Gastroesophageal sphincter (tissue), 4 donors: ENCODE results near the gene VPS13D. TPM values are rescaled to one million over a fixed set of nuclear protein-coding genes. Genes with fewer than 3 reads are reported as not detected.

ENCODE experiments used
- ATAC-seq: fragments of 150-250 bp; one replicate; pipeline ENCODE4 v1.9.1; 2016; ENCODE audit warnings: mild to moderate bottlenecking, moderate library complexity
- H3K27ac ChIP-seq, 4 donors: fragments of 200-600 bp; sonication (generic) in 3 of 4; 1 replicate in 3 of 4; 2 replicates in 1 of 4; pipeline ENCODE4 v1.5.1; 2016 to 2019
- H3K27me3 ChIP-seq: fragments of 200-600 bp; sonication (generic); one replicate; pipeline ENCODE4 v1.5.1; 2019
- H3K36me3 ChIP-seq, 2 donors: fragments of 200-600 bp; sonication (generic); one replicate each; pipeline ENCODE4 v1.5.1; 2019; ENCODE audit warnings: control low read depth in 1 of 2
- H3K4me1 ChIP-seq, 3 donors: fragments of 200-600 bp; sonication (generic); 1 replicate in 2 of 3; 2 replicates in 1 of 3; pipeline ENCODE4 v1.5.1; 2016 to 2019; ENCODE audit warnings: control low read depth in 2 of 3
- H3K4me3 ChIP-seq, 2 donors: fragments of 200-600 bp; sonication (generic); one replicate each; pipeline ENCODE4 v1.5.1; 2019; ENCODE audit warnings: mild to moderate bottlenecking in 1 of 2, moderate library complexity in 1 of 2
- H3K9me3 ChIP-seq, 3 donors: fragments of 200-600 bp; sonication (generic); one replicate each; pipeline ENCODE4 v1.5.1; 2017 to 2019; ENCODE audit warnings: control low read depth in 2 of 3
- CTCF ChIP-seq, 4 experiments: fragments of 200-600 bp in 2 of 4; fragments of 450-650 bp in 2 of 4; sonication (generic) in 1 of 4; IDR thresholded peaks; one replicate each; pipeline ENCODE4 v1.5.1; 2017 to 2019; ENCODE audit warnings: antibody characterized with exemption in 4 of 4, mild to moderate bottlenecking in 2 of 4, moderate library complexity in 2 of 4
- EP300 ChIP-seq: sonication (generic); formaldehyde crosslinking; IDR thresholded peaks from one replicate; pipeline ENCODE4 v1.6.1; 2017; ENCODE audit warnings: antibody characterized with exemption, mild to moderate bottlenecking
- POLR2A ChIP-seq, 2 donors: fragments of 450-650 bp; IDR thresholded peaks; one replicate each; pipeline ENCODE4 v1.6.1; 2017; ENCODE audit warnings: antibody characterized with exemption in 2 of 2, mild to moderate bottlenecking in 2 of 2, moderate library complexity in 1 of 2
- POLR2AphosphoS5 ChIP-seq: sonication (generic); formaldehyde crosslinking; IDR thresholded peaks from one replicate; pipeline ENCODE4 v1.6.1; 2017; ENCODE audit warnings: antibody characterized with exemption
- WGBS, 2 donors: methylation state at CpG; one replicate each; pipeline ENCODE4 v1.1.5; 2018; ENCODE audit warnings: low coverage in 1 of 2; 5-methylcytosine and 5-hydroxymethylcytosine counted together
- total RNA-seq, 4 donors: library from RNA; depleted of rRNA; stranded (reverse); fragments of >200 nt; gene quantifications; one replicate each; pipeline ENCODE4 v1.1.0, GENCODE V29; 2016

Gene VPS13D
- total RNA-seq, 4 donors from 2014 or later, result 62.3 to 95.5 (median 81.5) TPM

GRCh38 chr1:12359359-12360133, 129.7 kb downstream of the VPS13D start:
- peaks cover 0 to 63% of the 10 kb centered on the region in 2 donors for H3K36me3 ChIP-seq
- no peaks in the 10 kb centered on the region for H3K27me3 ChIP-seq
- peak overlapping the region in 2 of 4 donors; percentile 9 to 46 for H3K27ac ChIP-seq
- H3K4me3 ChIP-seq, result no peak overlapping the region
- 55 to 63% methylated on average over 3 of the region's 3 CpGs for WGBS, 2 donors
- no peak for TF ChIP-seq CTCF (IDR thresholded peaks at IDR 0.05)
- TF ChIP-seq POLR2A (IDR thresholded peaks at IDR 0.05), result no peak
- TF ChIP-seq POLR2AphosphoS5, result no peak
- no peak for TF ChIP-seq EP300
- no peak for ATAC-seq
- H3K9me3 ChIP-seq, result no peaks in the 10 kb centered on the region
- H3K4me1 ChIP-seq, result peaks cover 5 to 43% (median 7%) of the 10 kb centered on the region in 3 donors

GRCh38 chr1:12368646-12369045, 138.8 kb downstream of the VPS13D start:
- peaks cover 0 to 32% (median 2%) of the 10 kb centered on the region in 3 donors for H3K4me1 ChIP-seq
- H3K36me3 ChIP-seq, result peaks cover 0 to 41% of the 10 kb centered on the region in 2 donors
- no peak for TF ChIP-seq POLR2AphosphoS5
- no peak for TF ChIP-seq EP300
- no peak for TF ChIP-seq CTCF (IDR thresholded peaks at IDR 0.05)
- TF ChIP-seq POLR2A (IDR thresholded peaks at IDR 0.05), result no peak
- H3K27me3 ChIP-seq, result no peaks in the 10 kb centered on the region
- ATAC-seq, result no peak
- H3K27ac ChIP-seq, result peak overlapping the region in 1 of 4 donors; percentile 59
- H3K4me3 ChIP-seq, result no peak overlapping the region
- 14 to 58% methylated on average over 2 of the region's 2 CpGs for WGBS, 2 donors
- H3K9me3 ChIP-seq, result no peaks in the 10 kb centered on the region

- Histone ChIP-seq H3K36me3 (peaks cover 0 to 46% of the 10 kb centered on the region in 2 donors), H3K4me1 (peaks cover 0 to 30% (median 2%) of the 10 kb centered on the region in 3 donors), H3K4me3 (no peak overlapping the region), H3K9me3 (no peaks in the 10 kb centered on the region), H3K27ac (peak overlapping the region in 2 of 4 donors; percentile 56 to 59), H3K27me3 (no peaks in the 10 kb centered on the region)
- 61 to 90% methylated on average over 5 of the region's 6 CpGs for WGBS, 2 donors
- no peak for ATAC-seq
- TF ChIP-seq POLR2A (IDR thresholded peaks at IDR 0.05), result no peak
- no peak for TF ChIP-seq EP300
- no peak for TF ChIP-seq POLR2AphosphoS5
- no peak for TF ChIP-seq CTCF (IDR thresholded peaks at IDR 0.05)
These were observed 139.4 kb downstream of the VPS13D start for GRCh38 chr1:12369258-12369657.

- 32 to 49% methylated on average over 5 of the region's 5 CpGs for WGBS, 2 donors
- Histone ChIP-seq H3K36me3 (peaks cover 0 to 51% of the 10 kb centered on the region in 2 donors), H3K4me3 (no peak overlapping the region), H3K9me3 (no peaks in the 10 kb centered on the region), H3K27ac (peak overlapping the region in 3 of 4 donors; percentile 13 to 59 (median 56)), H3K27me3 (no peaks in the 10 kb centered on the region), H3K4me1 (peaks cover 0 to 30% (median 2%) of the 10 kb centered on the region in 3 donors)
- TF ChIP-seq POLR2A (IDR thresholded peaks at IDR 0.05) (no peak), POLR2AphosphoS5 (no peak), EP300 (no peak), CTCF (IDR thresholded peaks at IDR 0.05) (no peak)
- ATAC-seq, result no peak
These were observed 140.6 kb downstream of the VPS13D start for GRCh38 chr1:12370333-12370975.
